Thymus (tissue), 11 donors: ENCODE data around the gene DISC1. TPM values are rescaled to one million over a fixed set of nuclear protein-coding genes. Genes with fewer than 3 reads are reported as not detected.

Source experiments
- DNase-seq, 9 donors: peaks; one replicate each; pipeline ENCODE4 v3.0.0-alpha.2; 2013; ENCODE audit warnings: low spot score in 9 of 9, low read depth in 6 of 9, missing footprints in 1 of 9
- H3K27ac ChIP-seq, 2 donors: one replicate each; pipeline ENCODE4 v1.5.1; 2013; ENCODE audit warnings: control low read depth in 1 of 2, low read depth in 1 of 2, low read length in 1 of 2, mild to moderate bottlenecking in 1 of 2, moderate library complexity in 1 of 2
- H3K27me3 ChIP-seq, 2 donors: one replicate each; pipeline ENCODE4 v1.5.1; 2013; ENCODE audit warnings: low read length in 1 of 2; ENCODE audit not compliant: control insufficient read depth in 2 of 2, insufficient read depth in 1 of 2
- H3K36me3 ChIP-seq, 2 donors: one replicate each; pipeline ENCODE4 v1.5.1; 2013; ENCODE audit warnings: low read length in 1 of 2, mild to moderate bottlenecking in 1 of 2, moderate library complexity in 1 of 2; ENCODE audit not compliant: control insufficient read depth in 2 of 2, insufficient read depth in 2 of 2
- H3K4me1 ChIP-seq, 2 donors: one replicate each; pipeline ENCODE4 v1.5.1; 2013; ENCODE audit warnings: low read length in 2 of 2; ENCODE audit not compliant: control insufficient read depth in 2 of 2, insufficient read depth in 2 of 2
- H3K4me3 ChIP-seq, 2 donors: one replicate each; pipeline ENCODE4 v1.5.1; 2013; ENCODE audit warnings: low read length in 2 of 2, control low read depth in 1 of 2, mild to moderate bottlenecking in 1 of 2
- H3K9me3 ChIP-seq, 2 donors: one replicate each; pipeline ENCODE4 v1.5.1; 2013; ENCODE audit warnings: low read length in 1 of 2, mild to moderate bottlenecking in 1 of 2; ENCODE audit not compliant: control insufficient read depth in 2 of 2, insufficient read depth in 1 of 2
- WGBS: extraction: QIAGEN DNeasy Blood & Tissue Kit; methylation state at CpG from one replicate; pipeline ENCODE4 v1.1.7; 2013; 5-methylcytosine and 5-hydroxymethylcytosine counted together
- polyA plus RNA-seq: library from polyadenylated mRNA; stranded (reverse); fragments of 200-250 nt; gene quantifications from one replicate; pipeline ENCODE4 v1.2.3, GENCODE V29; 2013
- total RNA-seq: library from RNA; stranded (reverse); fragments of 120-200 nt; gene quantifications from one replicate; pipeline ENCODE4 v1.2.4, GENCODE V29; 2013
- donor health status: healthy.

The DISC1 gene
- total and polyA plus RNA-seq, 2 donors: 4.4 to 5.3 TPM

- no peak overlapping the region for H3K4me3 ChIP-seq
- H3K27ac ChIP-seq: no peak overlapping the region
- no peak for DNase-seq
- no peaks in the 10 kb centered on the region for H3K9me3 ChIP-seq
- H3K36me3 ChIP-seq: no peaks in the 10 kb centered on the region
- no peaks in the 10 kb centered on the region for H3K27me3 ChIP-seq
- H3K4me1 ChIP-seq: no peaks in the 10 kb centered on the region
- 96% methylated on average over 8 of the region's 8 CpGs for WGBS
Observed at GRCh38 chr1:231857609-231858135, 231.1 kb downstream of the DISC1 start.

GRCh38 chr1:231860221-231861088, 233.9 kb downstream of the DISC1 start:
- H3K27me3 ChIP-seq: no peaks in the 10 kb centered on the region
- no peak overlapping the region for H3K27ac ChIP-seq
- no peaks in the 10 kb centered on the region for H3K9me3 ChIP-seq
- no peaks in the 10 kb centered on the region for H3K36me3 ChIP-seq
- DNase-seq: no peak
- H3K4me1 ChIP-seq: no peaks in the 10 kb centered on the region
- 95% methylated on average over 5 of the region's 5 CpGs for WGBS
- no peak overlapping the region for H3K4me3 ChIP-seq

- no peaks in the 10 kb centered on the region for H3K36me3 ChIP-seq
- no peak for DNase-seq
- WGBS: 88% methylated on average over 7 of the region's 7 CpGs
Observed at GRCh38 chr1:231861541-231862481, 235.2 kb downstream of the DISC1 start.

GRCh38 chr1:231862611-231863010, 236.0 kb downstream of the DISC1 start:
- no peaks in the 10 kb centered on the region for H3K27me3 ChIP-seq

More at GRCh38 chr1:231861541-231862481, 235.2 kb downstream of the DISC1 start:
- H3K27me3 ChIP-seq: no peaks in the 10 kb centered on the region
- H3K4me1 ChIP-seq: no peaks in the 10 kb centered on the region
- no peak overlapping the region for H3K4me3 ChIP-seq
- no peak overlapping the region for H3K27ac ChIP-seq
- no peaks in the 10 kb centered on the region for H3K9me3 ChIP-seq

GRCh38 chr1:231865331-231865730, 238.7 kb downstream of the DISC1 start:
- H3K4me1 ChIP-seq: no peaks in the 10 kb centered on the region
- no peaks in the 10 kb centered on the region for H3K9me3 ChIP-seq
- H3K4me3 ChIP-seq: no peak overlapping the region
- H3K27ac ChIP-seq: no peak overlapping the region
- H3K27me3 ChIP-seq: no peaks in the 10 kb centered on the region
- no peak for DNase-seq
- 76% methylated on average over 3 of the region's 3 CpGs for WGBS
- no peaks in the 10 kb centered on the region for H3K36me3 ChIP-seq

More at GRCh38 chr1:231862611-231863010, 236.0 kb downstream of the DISC1 start:
- no peaks in the 10 kb centered on the region for H3K36me3 ChIP-seq
- DNase-seq: no peak
- no peak overlapping the region for H3K4me3 ChIP-seq
- no peak overlapping the region for H3K27ac ChIP-seq
- no peaks in the 10 kb centered on the region for H3K4me1 ChIP-seq
- 90% methylated on average over 2 of the region's 2 CpGs for WGBS
- no peaks in the 10 kb centered on the region for H3K9me3 ChIP-seq

GRCh38 chr1:231866392-231867331, 240.1 kb downstream of the DISC1 start:
- peak; percentile 9 to 76 (median 39) for DNase-seq
- WGBS: 44% methylated on average over 18 of the region's 18 CpGs
- Histone ChIP-seq H3K27ac (no peak overlapping the region), H3K4me3 (no peak overlapping the region), H3K36me3 (no peaks in the 10 kb centered on the region), H3K9me3 (no peaks in the 10 kb centered on the region), H3K4me1 (peaks cover 0 to 2% of the 10 kb centered on the region in 2 donors), H3K27me3 (no peaks in the 10 kb centered on the region)

DNA sequence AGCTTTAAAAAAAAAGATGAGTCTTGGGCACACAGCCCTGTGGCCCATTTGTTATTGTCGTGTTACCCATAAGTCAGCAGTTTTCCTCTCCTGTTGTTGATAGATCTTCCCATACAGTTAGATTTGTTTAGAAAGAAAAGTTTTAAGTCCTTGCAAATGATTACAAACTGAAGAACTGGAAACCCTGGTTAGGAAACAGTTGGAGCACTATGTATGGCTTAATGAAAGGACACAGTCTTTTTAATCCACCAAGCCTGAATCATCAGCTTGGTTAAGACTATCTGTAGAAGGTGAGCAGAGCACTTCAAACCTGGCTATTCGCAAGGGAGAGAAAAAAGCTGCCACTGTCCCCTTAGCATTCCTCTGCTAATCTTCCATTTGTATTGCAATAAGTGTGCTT, 241.0 kb downstream of the DISC1 start:
- no peaks in the 10 kb centered on the region for H3K9me3 ChIP-seq
- no peak overlapping the region for H3K27ac ChIP-seq
- no peak for DNase-seq
- no peak overlapping the region for H3K4me3 ChIP-seq
- peaks cover 0 to 5% of the 10 kb centered on the region in 2 donors for H3K4me1 ChIP-seq
- H3K27me3 ChIP-seq: no peaks in the 10 kb centered on the region
- H3K36me3 ChIP-seq: no peaks in the 10 kb centered on the region
- WGBS: 80% methylated on average over 2 of the region's 2 CpGs

DNA sequence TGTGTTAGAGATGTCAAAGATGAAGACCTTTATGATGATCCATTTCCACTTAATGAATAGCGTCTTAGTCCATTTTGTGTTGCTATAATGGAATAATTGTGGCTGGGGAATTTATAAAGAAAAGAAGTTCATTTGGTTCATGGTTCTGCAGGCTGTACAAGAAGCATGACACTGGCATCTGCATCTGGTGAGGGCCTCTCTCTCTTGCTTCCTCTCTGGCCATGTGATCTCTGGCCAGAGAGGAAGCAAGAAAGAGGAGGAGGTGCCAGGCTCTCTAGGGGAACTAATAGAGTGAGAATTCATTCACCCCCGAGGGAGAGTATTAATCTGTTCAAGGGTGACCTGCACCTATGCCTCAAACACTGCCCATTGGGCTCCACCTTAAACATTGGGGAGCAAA, 242.8 kb downstream of the DISC1 start:
- H3K27me3 ChIP-seq: no peaks in the 10 kb centered on the region
- no peaks in the 10 kb centered on the region for H3K9me3 ChIP-seq
- H3K4me3 ChIP-seq: no peak overlapping the region
- H3K27ac ChIP-seq: no peak overlapping the region
- H3K36me3 ChIP-seq: no peaks in the 10 kb centered on the region
- DNase-seq: peak in 1 of 9 donors; percentile 9
- 57% methylated on average over 2 of the region's 2 CpGs for WGBS
- peaks cover 0 to 5% of the 10 kb centered on the region in 2 donors for H3K4me1 ChIP-seq
